ENCODE measurements around the gene PLCB2.

DNA sequence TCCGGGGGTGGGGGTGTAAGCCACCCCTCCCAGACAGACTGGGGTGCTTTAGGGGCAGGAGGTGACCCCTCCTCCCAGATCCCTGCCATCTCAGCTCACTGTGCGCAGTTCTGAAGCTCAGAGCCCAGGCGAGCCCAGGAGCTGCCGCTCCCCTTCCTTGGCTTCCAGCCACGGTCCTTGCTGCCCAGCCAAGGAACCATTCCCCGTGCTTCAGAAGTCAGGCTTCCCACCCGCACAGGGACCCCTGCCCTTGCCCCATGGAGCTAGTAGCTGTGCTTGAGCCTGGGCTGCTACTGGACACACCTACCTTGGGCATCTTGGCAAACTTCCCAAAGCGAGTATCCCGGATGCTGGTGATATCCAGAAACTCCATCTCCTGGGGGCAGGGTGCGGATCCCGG is 4.8 kb downstream of the PLCB2 start:
- TF ChIP-seq, protein P1, sequence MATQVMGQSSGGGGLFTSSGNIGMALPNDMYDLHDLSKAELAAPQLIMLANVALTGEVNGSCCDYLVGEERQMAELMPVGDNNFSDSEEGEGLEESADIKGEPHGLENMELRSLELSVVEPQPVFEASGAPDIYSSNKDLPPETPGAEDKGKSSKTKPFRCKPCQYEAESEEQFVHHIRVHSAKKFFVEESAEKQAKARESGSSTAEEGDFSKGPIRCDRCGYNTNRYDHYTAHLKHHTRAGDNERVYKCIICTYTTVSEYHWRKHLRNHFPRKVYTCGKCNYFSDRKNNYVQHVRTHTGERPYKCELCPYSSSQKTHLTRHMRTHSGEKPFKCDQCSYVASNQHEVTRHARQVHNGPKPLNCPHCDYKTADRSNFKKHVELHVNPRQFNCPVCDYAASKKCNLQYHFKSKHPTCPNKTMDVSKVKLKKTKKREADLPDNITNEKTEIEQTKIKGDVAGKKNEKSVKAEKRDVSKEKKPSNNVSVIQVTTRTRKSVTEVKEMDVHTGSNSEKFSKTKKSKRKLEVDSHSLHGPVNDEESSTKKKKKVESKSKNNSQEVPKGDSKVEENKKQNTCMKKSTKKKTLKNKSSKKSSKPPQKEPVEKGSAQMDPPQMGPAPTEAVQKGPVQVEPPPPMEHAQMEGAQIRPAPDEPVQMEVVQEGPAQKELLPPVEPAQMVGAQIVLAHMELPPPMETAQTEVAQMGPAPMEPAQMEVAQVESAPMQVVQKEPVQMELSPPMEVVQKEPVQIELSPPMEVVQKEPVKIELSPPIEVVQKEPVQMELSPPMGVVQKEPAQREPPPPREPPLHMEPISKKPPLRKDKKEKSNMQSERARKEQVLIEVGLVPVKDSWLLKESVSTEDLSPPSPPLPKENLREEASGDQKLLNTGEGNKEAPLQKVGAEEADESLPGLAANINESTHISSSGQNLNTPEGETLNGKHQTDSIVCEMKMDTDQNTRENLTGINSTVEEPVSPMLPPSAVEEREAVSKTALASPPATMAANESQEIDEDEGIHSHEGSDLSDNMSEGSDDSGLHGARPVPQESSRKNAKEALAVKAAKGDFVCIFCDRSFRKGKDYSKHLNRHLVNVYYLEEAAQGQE (IDR thresholded peaks at IDR 0.05; ENCODE audit: insufficient read depth in 1 of 2, low read depth in 2 of 2, low read length in 2 of 2), result no peak
- TF ChIP-seq TAF1 (IDR thresholded peaks at IDR 0.05; ENCODE audit: borderline replicate concordance, insufficient read depth, low read length), result no peak
- no peak for TF ChIP-seq FOXP2 (optimal IDR thresholded peaks at IDR 0.05; ENCODE audit: borderline replicate concordance, extremely low read depth, extremely low read length, insufficient read depth)
